ENCODE data around the gene CDH22.

The CDH22 gene

DNA sequence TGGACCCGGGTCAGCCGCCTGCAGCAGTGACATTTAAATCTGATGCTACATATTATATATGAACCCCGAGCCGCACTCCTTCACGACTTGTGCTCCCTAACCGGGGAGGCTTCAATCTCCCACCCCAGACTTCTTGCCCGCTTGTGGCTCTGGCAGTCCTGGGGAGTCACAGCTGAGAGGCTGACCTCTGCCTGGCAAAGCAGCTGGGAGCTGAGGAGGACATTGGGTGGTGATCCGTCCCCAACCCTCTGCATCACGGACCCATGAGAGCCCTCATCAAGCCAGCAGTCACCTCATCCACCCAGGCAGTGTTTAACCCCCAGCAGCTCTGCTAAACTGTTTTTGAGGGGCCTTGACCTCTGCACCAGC is 33.7 kb upstream of the CDH22 start:
- Histone ChIP-seq H4K8ac (ENCODE audit: low read depth, low read length) (no peak overlapping the region), H3K23ac (ENCODE audit: low read depth, low read length, poor library complexity) (no peak overlapping the region), H3K18ac (ENCODE audit: low read length) (peak overlapping the region; percentile 55), H2BK12ac (ENCODE audit: low read length) (no peak overlapping the region), H2AFZ (ENCODE audit: low read length) (peak overlapping the region; percentile 78), H2BK5ac (ENCODE audit: low read length) (no peak overlapping the region), H2BK15ac (ENCODE audit: low read length) (no peak overlapping the region), H2AK5ac (ENCODE audit: low read depth, low read length) (no peak overlapping the region), H3K9ac (ENCODE audit: low read depth, low read length, poor library complexity) (no peak overlapping the region), H3K27ac (replicated peaks; ENCODE audit: low read length) (no peak overlapping the region), H3K9me3 (replicated peaks in 1 of 2; ENCODE audit: control insufficient read depth in 2 of 2, insufficient read depth in 1 of 2, low read depth in 1 of 2, low read length in 2 of 2) (no peaks in the 10 kb centered on the region), H3K36me3 (replicated peaks in 1 of 2; ENCODE audit: control insufficient read depth in 2 of 2, insufficient read depth in 2 of 2, low read length in 2 of 2) (no peaks in the 10 kb centered on the region), H4K91ac (ENCODE audit: low read depth, low read length, poor library complexity) (no peak overlapping the region), H3K4me3 (ENCODE audit: low read length in 2 of 2) (peak overlapping the region in 1 of 2 donors; percentile 35), H3K4me2 (ENCODE audit: insufficient read depth, low read length, poor library complexity, severe bottlenecking) (no peak overlapping the region), H3K4ac (ENCODE audit: low read length) (no peak overlapping the region), H3K79me1 (ENCODE audit: low read depth, low read length) (no peaks in the 10 kb centered on the region), H3K4me1 (ENCODE audit: control insufficient read depth in 2 of 2, insufficient read depth in 1 of 2, low read depth in 1 of 2, low read length in 2 of 2) (peaks cover 25 to 40% of the 10 kb centered on the region in 2 donors), H3K27me3 (ENCODE audit: control insufficient read depth in 3 of 3, insufficient read depth in 3 of 3, low read depth in 1 of 3, low read length in 3 of 3) (no peaks in the 10 kb centered on the region), H2BK120ac (ENCODE audit: low read depth, low read length) (no peak overlapping the region), H3K14ac (ENCODE audit: low read length) (no peak overlapping the region)
- DNase-seq (ENCODE audit: low spot score), result no peak
- WGBS, 2 donors (ENCODE audit: extremely low coverage in 2 of 2, insufficient read length in 2 of 2, insufficient replicate concordance in 1 of 2), result no CpG with 5 or more reads among the region's 9 CpGs

GRCh38 chr20:46341074-46342009 is 33.0 kb upstream of the CDH22 start:
- Histone ChIP-seq H2AFZ (ENCODE audit: low read length) (peak overlapping the region; percentile 78), H4K91ac (ENCODE audit: low read depth, low read length, poor library complexity) (no peak overlapping the region), H3K4ac (ENCODE audit: low read length) (no peak overlapping the region), H4K8ac (ENCODE audit: low read depth, low read length) (no peak overlapping the region), H2BK120ac (ENCODE audit: low read depth, low read length) (no peak overlapping the region), H3K9me3 (replicated peaks in 1 of 2; ENCODE audit: control insufficient read depth in 2 of 2, insufficient read depth in 1 of 2, low read depth in 1 of 2, low read length in 2 of 2) (no peaks in the 10 kb centered on the region), H3K79me1 (ENCODE audit: low read depth, low read length) (no peaks in the 10 kb centered on the region), H3K9ac (ENCODE audit: low read depth, low read length, poor library complexity) (peak overlapping the region; percentile 26), H3K27me3 (ENCODE audit: control insufficient read depth in 3 of 3, insufficient read depth in 3 of 3, low read depth in 1 of 3, low read length in 3 of 3) (no peaks in the 10 kb centered on the region), H3K4me1 (ENCODE audit: control insufficient read depth in 2 of 2, insufficient read depth in 1 of 2, low read depth in 1 of 2, low read length in 2 of 2) (peaks cover 25 to 40% of the 10 kb centered on the region in 2 donors), H2BK5ac (ENCODE audit: low read length) (no peak overlapping the region), H2AK5ac (ENCODE audit: low read depth, low read length) (peak overlapping the region; percentile 40), H3K4me2 (ENCODE audit: insufficient read depth, low read length, poor library complexity, severe bottlenecking) (no peak overlapping the region), H3K18ac (ENCODE audit: low read length) (peak overlapping the region; percentile 61), H2BK15ac (ENCODE audit: low read length) (no peak overlapping the region), H2BK12ac (ENCODE audit: low read length) (no peak overlapping the region), H3K4me3 (ENCODE audit: low read length in 2 of 2) (peak overlapping the region in 1 of 2 donors; percentile 35), H3K36me3 (replicated peaks in 1 of 2; ENCODE audit: control insufficient read depth in 2 of 2, insufficient read depth in 2 of 2, low read length in 2 of 2) (no peaks in the 10 kb centered on the region), H3K23ac (ENCODE audit: low read depth, low read length, poor library complexity) (peak overlapping the region; percentile 46), H3K14ac (ENCODE audit: low read length) (peak overlapping the region; percentile 4), H3K27ac (replicated peaks; ENCODE audit: low read length) (no peak overlapping the region)
- DNase-seq (ENCODE audit: low spot score), result peak; percentile 45
- no CpG with 5 or more reads among the region's 24 CpGs for WGBS, 2 donors (ENCODE audit: extremely low coverage in 2 of 2, insufficient read length in 2 of 2, insufficient replicate concordance in 1 of 2)

DNA sequence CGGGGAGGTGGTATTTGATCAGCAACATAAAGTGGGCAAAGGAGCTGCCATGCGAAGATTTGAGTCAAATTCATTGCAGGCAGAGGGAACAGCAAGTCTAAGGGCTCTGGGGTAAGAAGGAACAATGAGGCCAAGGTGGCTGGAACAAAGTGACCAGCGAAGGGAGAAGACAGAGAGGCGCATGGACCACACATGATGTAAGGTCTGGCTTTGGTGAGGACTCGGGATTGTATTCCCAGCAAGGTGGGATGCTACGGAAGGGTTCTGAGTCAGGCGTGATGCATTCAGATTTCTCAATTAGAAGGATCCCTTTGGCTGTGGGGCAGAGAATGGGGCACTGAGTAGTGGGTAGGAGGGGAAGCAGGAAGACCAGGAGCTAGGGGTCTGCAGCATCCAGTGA is 30.7 kb upstream of the CDH22 start:
- H2BK12ac ChIP-seq (ENCODE audit: low read length), result no peak overlapping the region
- no peaks in the 10 kb centered on the region for H3K27me3 ChIP-seq (ENCODE audit: control insufficient read depth in 3 of 3, insufficient read depth in 3 of 3, low read depth in 1 of 3, low read length in 3 of 3)
- no peak overlapping the region for H3K9ac ChIP-seq (ENCODE audit: low read depth, low read length, poor library complexity)
- no CpG with 5 or more reads among the region's 7 CpGs for WGBS, 2 donors (ENCODE audit: extremely low coverage in 2 of 2, insufficient read length in 2 of 2, insufficient replicate concordance in 1 of 2)
- H3K9me3 ChIP-seq (replicated peaks in 1 of 2; ENCODE audit: control insufficient read depth in 2 of 2, insufficient read depth in 1 of 2, low read depth in 1 of 2, low read length in 2 of 2), result no peaks in the 10 kb centered on the region
- no peak overlapping the region for H2BK15ac ChIP-seq (ENCODE audit: low read length)
- no peak for DNase-seq (ENCODE audit: low spot score)
- no peak overlapping the region for H2BK5ac ChIP-seq (ENCODE audit: low read length)
- H2AK5ac ChIP-seq (ENCODE audit: low read depth, low read length), result no peak overlapping the region
- H4K91ac ChIP-seq (ENCODE audit: low read depth, low read length, poor library complexity), result no peak overlapping the region
- no peak overlapping the region for H3K27ac ChIP-seq (replicated peaks; ENCODE audit: low read length)
- no peak overlapping the region for H3K4me3 ChIP-seq (ENCODE audit: low read length in 2 of 2)
- H2BK120ac ChIP-seq (ENCODE audit: low read depth, low read length), result no peak overlapping the region
- peaks cover 30 to 46% of the 10 kb centered on the region in 2 donors for H3K4me1 ChIP-seq (ENCODE audit: control insufficient read depth in 2 of 2, insufficient read depth in 1 of 2, low read depth in 1 of 2, low read length in 2 of 2)
- H3K4me2 ChIP-seq (ENCODE audit: insufficient read depth, low read length, poor library complexity, severe bottlenecking), result no peak overlapping the region
- H4K8ac ChIP-seq (ENCODE audit: low read depth, low read length), result no peak overlapping the region
- no peak overlapping the region for H3K4ac ChIP-seq (ENCODE audit: low read length)
- H3K79me1 ChIP-seq (ENCODE audit: low read depth, low read length), result no peaks in the 10 kb centered on the region
- peak overlapping the region; percentile 4 for H3K14ac ChIP-seq (ENCODE audit: low read length)
- H3K36me3 ChIP-seq (replicated peaks in 1 of 2; ENCODE audit: control insufficient read depth in 2 of 2, insufficient read depth in 2 of 2, low read length in 2 of 2), result no peaks in the 10 kb centered on the region
- no peak overlapping the region for H3K18ac ChIP-seq (ENCODE audit: low read length)
- H2AFZ ChIP-seq (ENCODE audit: low read length), result no peak overlapping the region
- H3K23ac ChIP-seq (ENCODE audit: low read depth, low read length, poor library complexity), result no peak overlapping the region

DNA sequence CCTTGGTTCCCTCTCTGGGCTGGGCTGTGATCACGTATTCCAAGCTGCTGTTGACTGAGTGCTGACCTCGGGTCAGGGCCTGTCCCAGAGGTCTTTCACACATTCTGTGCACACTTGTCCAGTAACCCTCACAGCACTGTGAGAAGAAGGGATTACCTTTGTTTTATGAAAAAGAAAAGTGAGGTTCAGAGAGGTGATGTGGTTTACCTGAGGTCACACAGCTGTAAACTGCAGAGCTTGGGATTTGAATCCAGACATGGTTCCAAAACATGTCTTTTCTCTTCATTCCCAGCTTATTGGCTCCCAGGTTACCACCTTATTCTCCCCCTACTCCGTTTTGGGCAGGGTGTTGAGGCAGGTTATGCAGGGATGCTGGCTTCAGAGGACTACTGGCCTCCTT is 28.4 kb upstream of the CDH22 start:
- Histone ChIP-seq H2BK12ac (ENCODE audit: low read length) (no peak overlapping the region), H2BK5ac (ENCODE audit: low read length) (no peak overlapping the region), H3K4me2 (ENCODE audit: insufficient read depth, low read length, poor library complexity, severe bottlenecking) (no peak overlapping the region), H3K9me3 (replicated peaks in 1 of 2; ENCODE audit: control insufficient read depth in 2 of 2, insufficient read depth in 1 of 2, low read depth in 1 of 2, low read length in 2 of 2) (no peaks in the 10 kb centered on the region), H4K8ac (ENCODE audit: low read depth, low read length) (no peak overlapping the region), H3K14ac (ENCODE audit: low read length) (no peak overlapping the region), H2BK15ac (ENCODE audit: low read length) (no peak overlapping the region), H3K18ac (ENCODE audit: low read length) (no peak overlapping the region), H3K4me1 (ENCODE audit: control insufficient read depth in 2 of 2, insufficient read depth in 1 of 2, low read depth in 1 of 2, low read length in 2 of 2) (peaks cover 31 to 47% of the 10 kb centered on the region in 2 donors), H4K91ac (ENCODE audit: low read depth, low read length, poor library complexity) (no peak overlapping the region), H3K9ac (ENCODE audit: low read depth, low read length, poor library complexity) (no peak overlapping the region), H2AK5ac (ENCODE audit: low read depth, low read length) (no peak overlapping the region), H3K4ac (ENCODE audit: low read length) (no peak overlapping the region), H3K27me3 (ENCODE audit: control insufficient read depth in 3 of 3, insufficient read depth in 3 of 3, low read depth in 1 of 3, low read length in 3 of 3) (peaks cover 0 to 4% (median 0%) of the 10 kb centered on the region in 3 experiments), H3K4me3 (ENCODE audit: low read length in 2 of 2) (no peak overlapping the region), H3K23ac (ENCODE audit: low read depth, low read length, poor library complexity) (no peak overlapping the region), H2BK120ac (ENCODE audit: low read depth, low read length) (no peak overlapping the region), H3K36me3 (replicated peaks in 1 of 2; ENCODE audit: control insufficient read depth in 2 of 2, insufficient read depth in 2 of 2, low read length in 2 of 2) (no peaks in the 10 kb centered on the region), H3K79me1 (ENCODE audit: low read depth, low read length) (no peaks in the 10 kb centered on the region), H2AFZ (ENCODE audit: low read length) (no peak overlapping the region), H3K27ac (replicated peaks; ENCODE audit: low read length) (no peak overlapping the region)
- no CpG with 5 or more reads among the region's 3 CpGs for WGBS, 2 donors (ENCODE audit: extremely low coverage in 2 of 2, insufficient read length in 2 of 2, insufficient replicate concordance in 1 of 2)
- no peak for DNase-seq (ENCODE audit: low spot score)

All from neuronal stem cell (in vitro differentiated cells).